AG04450 (cell line): Measurements from ENCODE around the gene CCDC88C. TPM values are rescaled to one million over a fixed set of nuclear protein-coding genes. Genes with fewer than 3 reads are reported as not detected.

Experiments
- CTCF ChIA-PET: fragments of 300-600, 350-600 bp; formaldehyde crosslinking; extraction: SDS; loops from one replicate; lab custom pipeline; 2022; ENCODE audit warnings: antibody characterized with exemption, inconsistent platforms; lab: Charles Lee
- POLR2A ChIA-PET: fragments of 350-600 bp; formaldehyde crosslinking; extraction: SDS; loops from one replicate; lab custom pipeline; 2021; ENCODE audit warnings: antibody characterized with exemption, inconsistent platforms; lab: Yijun Ruan, JAX
- DNase-seq: peaks from one replicate; pipeline ENCODE4 v3.0.0-alpha.2; 2011; ENCODE audit warnings: low read depth, low spot score
- H3K27ac ChIP-seq: one replicate; pipeline ENCODE4 v1.5.1; 2012; ENCODE audit warnings: low read depth, low read length, control low read depth
- H3K27me3 ChIP-seq: one replicate; pipeline ENCODE4 v1.6.0; 2012; ENCODE audit warnings: low read length; ENCODE audit not compliant: control insufficient read depth, insufficient read depth
- H3K4me3 ChIP-seq: 2 replicates; pipeline ENCODE4 v1.5.1; 2011; ENCODE audit warnings: mild to moderate bottlenecking, low read depth, low read length, control low read depth
- H3K9me3 ChIP-seq: 2 replicates; pipeline ENCODE4 v1.5.1; 2012; ENCODE audit warnings: low read length; ENCODE audit not compliant: control insufficient read depth, insufficient read depth
- polyA plus RNA-seq: library from polyadenylated mRNA; depleted of rRNA; stranded (reverse); fragments of >200 nt; gene quantifications from 2 replicates; pipeline ENCODE4 v1.2.3, GENCODE V29; 2011
- TF ChIP-seq, protein P1 (sequence below): IDR thresholded peaks from 2 replicates; pipeline ENCODE4 v1.5.1; 2011; ENCODE audit warnings: low read depth, low read length, control low read depth, inconsistent platforms

The CCDC88C gene
- polyA plus RNA-seq, 1 experiment, result 0.01 TPM

- no peak for DNase-seq
- no peak overlapping the region for H3K4me3 ChIP-seq
- ChIA-PET CTCF (interaction anchor here (1.5 kb wide), 1 partner anchor 49 kb away, joined by 4 read pairs; no protein-coding TSS in a partner anchor), POLR2A (no interaction called here)
- H3K27me3 ChIP-seq, result no peaks in the 10 kb centered on the region
- peaks cover 16% of the 10 kb centered on the region; the same call in 1 of the 2 replicates for H3K9me3 ChIP-seq
- TF ChIP-seq, protein P1, sequence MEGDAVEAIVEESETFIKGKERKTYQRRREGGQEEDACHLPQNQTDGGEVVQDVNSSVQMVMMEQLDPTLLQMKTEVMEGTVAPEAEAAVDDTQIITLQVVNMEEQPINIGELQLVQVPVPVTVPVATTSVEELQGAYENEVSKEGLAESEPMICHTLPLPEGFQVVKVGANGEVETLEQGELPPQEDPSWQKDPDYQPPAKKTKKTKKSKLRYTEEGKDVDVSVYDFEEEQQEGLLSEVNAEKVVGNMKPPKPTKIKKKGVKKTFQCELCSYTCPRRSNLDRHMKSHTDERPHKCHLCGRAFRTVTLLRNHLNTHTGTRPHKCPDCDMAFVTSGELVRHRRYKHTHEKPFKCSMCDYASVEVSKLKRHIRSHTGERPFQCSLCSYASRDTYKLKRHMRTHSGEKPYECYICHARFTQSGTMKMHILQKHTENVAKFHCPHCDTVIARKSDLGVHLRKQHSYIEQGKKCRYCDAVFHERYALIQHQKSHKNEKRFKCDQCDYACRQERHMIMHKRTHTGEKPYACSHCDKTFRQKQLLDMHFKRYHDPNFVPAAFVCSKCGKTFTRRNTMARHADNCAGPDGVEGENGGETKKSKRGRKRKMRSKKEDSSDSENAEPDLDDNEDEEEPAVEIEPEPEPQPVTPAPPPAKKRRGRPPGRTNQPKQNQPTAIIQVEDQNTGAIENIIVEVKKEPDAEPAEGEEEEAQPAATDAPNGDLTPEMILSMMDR, result no peak
- no peak overlapping the region for H3K27ac ChIP-seq
These were observed 179.5 kb downstream of the CCDC88C start for GRCh38 chr14:91238085-91238484.

DNA sequence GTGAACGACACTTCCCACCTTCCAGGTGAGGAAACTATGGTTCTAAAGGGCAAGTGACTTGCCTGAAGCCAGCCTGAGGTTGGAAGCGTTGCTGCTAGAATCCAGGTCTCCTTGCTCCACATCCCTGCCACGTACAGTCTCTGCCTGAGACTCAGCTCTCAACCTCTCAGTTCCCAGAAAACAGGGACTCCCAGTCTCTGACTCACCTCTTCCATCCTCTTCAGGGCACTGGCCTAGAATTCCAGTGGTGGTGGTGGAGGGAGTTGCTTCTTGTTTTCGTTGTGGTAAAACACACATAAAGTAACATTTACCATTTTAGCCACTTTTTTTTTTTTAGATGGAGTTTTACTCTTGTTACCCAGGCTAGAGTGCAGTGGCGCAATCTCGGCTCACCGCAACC lies 180.4 kb downstream of the CCDC88C start:
- DNase-seq, result peak; percentile 27
- Histone ChIP-seq H3K27ac (peak overlapping the region; percentile 31), H3K4me3 (no peak overlapping the region), H3K9me3 (peaks cover 16% of the 10 kb centered on the region; the same call in 1 of the 2 replicates), H3K27me3 (no peaks in the 10 kb centered on the region)
- TF ChIP-seq, protein P1, result no peak
- ChIA-PET CTCF (no interaction called here), POLR2A (no interaction called here)

- no peak for DNase-seq
- TF ChIP-seq, protein P1, result no peak
- H3K27me3 ChIP-seq, result no peaks in the 10 kb centered on the region
- ChIA-PET CTCF (interaction anchor here (1.4 kb wide), 1 partner anchor 61 kb away, joined by 3 read pairs; no protein-coding TSS in a partner anchor), POLR2A (no interaction called here)
- H3K4me3 ChIP-seq, result no peak overlapping the region
- H3K27ac ChIP-seq, result no peak overlapping the region
- peaks cover 16% of the 10 kb centered on the region for H3K9me3 ChIP-seq
These were observed 181.8 kb downstream of the CCDC88C start for GRCh38 chr14:91235841-91236240.

- H3K27me3 ChIP-seq, result no peaks in the 10 kb centered on the region
- POLR2A ChIA-PET, result no interaction called here
- DNase-seq, result no peak
- TF ChIP-seq, protein P1, result no peak
- no peak overlapping the region for H3K27ac ChIP-seq
- CTCF ChIA-PET, result interaction anchor here (1.4 kb wide), 1 partner anchor 60 kb away, joined by 3 read pairs; no protein-coding TSS in a partner anchor
- H3K4me3 ChIP-seq, result no peak overlapping the region
- H3K9me3 ChIP-seq, result peaks cover 16% of the 10 kb centered on the region
These were observed 182.9 kb downstream of the CCDC88C start for GRCh38 chr14:91234791-91235114.

- H3K27ac ChIP-seq, result no peak overlapping the region
- DNase-seq, result no peak
- TF ChIP-seq, protein P1, result no peak
- ChIA-PET POLR2A (no interaction called here), CTCF (interaction anchor here (1.4 kb wide), 1 partner anchor 60 kb away, joined by 3 read pairs; no protein-coding TSS in a partner anchor)
- no peak overlapping the region for H3K4me3 ChIP-seq
- no peaks in the 10 kb centered on the region for H3K27me3 ChIP-seq
- peaks cover 16% of the 10 kb centered on the region for H3K9me3 ChIP-seq
These were observed 183.5 kb downstream of the CCDC88C start for GRCh38 chr14:91233936-91234790.
